Measurements from ENCODE around the gene RABAC1.
A peak's percentile ranks its signal among the peaks of the same experiment; 100 is the strongest.
"Not testable (repeated sequence)": the region's sequence is repeated elsewhere in the genome, so short reads cannot be mapped to it uniquely, and the experiment has no call there.

The RABAC1 gene

GRCh38 chr19:41994994-41995958, 36.2 kb upstream of the RABAC1 start:
- Histone ChIP-seq H3K27me3 (peaks cover 3 to 95% of the 10 kb centered on the region in 2 donors), H3K36me3 (no peaks in the 10 kb centered on the region), H3K9me3 (no peaks in the 10 kb centered on the region), H3K4me3 (no peak overlapping the region), H3K27ac (no peak overlapping the region), H3K4me1 (peaks cover 0 to 31% (median 15%) of the 10 kb centered on the region in 4 donors)
- TF ChIP-seq, protein P1, sequence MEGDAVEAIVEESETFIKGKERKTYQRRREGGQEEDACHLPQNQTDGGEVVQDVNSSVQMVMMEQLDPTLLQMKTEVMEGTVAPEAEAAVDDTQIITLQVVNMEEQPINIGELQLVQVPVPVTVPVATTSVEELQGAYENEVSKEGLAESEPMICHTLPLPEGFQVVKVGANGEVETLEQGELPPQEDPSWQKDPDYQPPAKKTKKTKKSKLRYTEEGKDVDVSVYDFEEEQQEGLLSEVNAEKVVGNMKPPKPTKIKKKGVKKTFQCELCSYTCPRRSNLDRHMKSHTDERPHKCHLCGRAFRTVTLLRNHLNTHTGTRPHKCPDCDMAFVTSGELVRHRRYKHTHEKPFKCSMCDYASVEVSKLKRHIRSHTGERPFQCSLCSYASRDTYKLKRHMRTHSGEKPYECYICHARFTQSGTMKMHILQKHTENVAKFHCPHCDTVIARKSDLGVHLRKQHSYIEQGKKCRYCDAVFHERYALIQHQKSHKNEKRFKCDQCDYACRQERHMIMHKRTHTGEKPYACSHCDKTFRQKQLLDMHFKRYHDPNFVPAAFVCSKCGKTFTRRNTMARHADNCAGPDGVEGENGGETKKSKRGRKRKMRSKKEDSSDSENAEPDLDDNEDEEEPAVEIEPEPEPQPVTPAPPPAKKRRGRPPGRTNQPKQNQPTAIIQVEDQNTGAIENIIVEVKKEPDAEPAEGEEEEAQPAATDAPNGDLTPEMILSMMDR (IDR thresholded peaks at IDR 0.05), result no peak
- intact Hi-C loops (cut with DNase I; ENCODE audit: low total_unique reads), result no loop called here
- DNase-seq, result no peak

- no peak for DNase-seq
- Histone ChIP-seq H3K4me1 (peaks cover 0 to 31% (median 15%) of the 10 kb centered on the region in 4 donors), H3K9me3 (no peaks in the 10 kb centered on the region), H3K36me3 (no peaks in the 10 kb centered on the region), H3K27me3 (peaks cover 3 to 94% of the 10 kb centered on the region in 2 donors), H3K4me3 (no peak overlapping the region), H3K27ac (no peak overlapping the region)
- TF ChIP-seq, protein P1 (IDR thresholded peaks at IDR 0.05), result no peak
- intact Hi-C loops (cut with DNase I; ENCODE audit: low total_unique reads), result no loop called here
Measured at GRCh38 chr19:41994521-41994971, 35.4 kb upstream of the RABAC1 start.

DNA sequence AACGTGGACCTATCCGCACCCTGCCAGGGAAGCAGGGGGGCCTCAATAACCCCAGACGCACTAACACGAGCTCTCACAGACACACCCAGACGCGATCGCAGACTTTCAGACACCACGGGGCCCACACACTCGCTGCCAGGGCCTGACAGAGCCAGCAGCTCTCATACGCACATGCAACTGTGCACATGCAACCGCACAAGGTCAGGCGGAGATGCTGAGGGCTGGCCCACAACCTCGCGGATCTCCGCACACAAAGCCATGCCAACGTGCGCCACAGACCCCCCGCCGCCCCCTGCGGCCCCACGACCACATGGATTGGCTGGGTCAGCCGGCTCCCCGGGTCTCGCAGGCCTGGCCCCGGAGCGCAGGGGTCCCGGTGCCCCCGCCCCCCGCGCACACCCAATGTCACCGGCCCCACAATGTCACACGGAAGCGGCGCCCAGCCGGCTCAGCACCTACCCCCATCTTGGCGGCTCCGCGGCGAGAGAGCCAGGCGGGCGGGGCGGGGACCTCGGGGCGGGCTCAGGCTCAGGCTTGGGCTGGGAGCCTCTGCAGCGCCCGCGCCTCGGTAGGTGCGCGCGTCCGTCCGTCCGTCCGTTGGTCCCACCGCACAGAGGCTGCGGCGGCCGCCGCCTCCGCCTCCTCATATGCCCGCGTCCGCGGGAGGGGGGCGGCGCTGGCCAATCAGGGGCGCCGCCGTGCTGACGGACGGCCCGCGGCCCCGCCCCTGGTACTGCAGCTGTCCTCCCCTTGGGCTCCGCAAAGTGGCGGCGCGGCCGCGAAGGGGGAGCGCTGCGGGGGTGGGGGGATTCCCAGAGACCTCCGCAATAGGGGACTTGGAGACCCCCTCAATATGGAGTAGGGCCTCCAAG, 34.7 kb upstream of the RABAC1 start, which contains the start of gene ATP1A3:
Gene ATP1A3, minus strand, starts transcription at position 619 of the 872 bp plus-strand sequence. Its CDS starts 154 bp downstream, at position 465.
- DNase-seq, result no peak
- no peaks in the 10 kb centered on the region for H3K36me3 ChIP-seq
- no peaks in the 10 kb centered on the region for H3K9me3 ChIP-seq
- TF ChIP-seq, protein P1 (IDR thresholded peaks at IDR 0.05), result no peak
- H3K27me3 ChIP-seq, result peaks cover 3 to 92% of the 10 kb centered on the region in 2 donors
- H3K4me3 ChIP-seq, result peak within 1 kb of the TSS; percentile 19 to 47
- peaks cover 0 to 27% (median 15%) of the 10 kb centered on the region in 4 donors for H3K4me1 ChIP-seq
- intact Hi-C loops (cut with DNase I; ENCODE audit: low total_unique reads), result no loop called here
- H3K27ac ChIP-seq, result no peak within 1 kb of the TSS

DNA sequence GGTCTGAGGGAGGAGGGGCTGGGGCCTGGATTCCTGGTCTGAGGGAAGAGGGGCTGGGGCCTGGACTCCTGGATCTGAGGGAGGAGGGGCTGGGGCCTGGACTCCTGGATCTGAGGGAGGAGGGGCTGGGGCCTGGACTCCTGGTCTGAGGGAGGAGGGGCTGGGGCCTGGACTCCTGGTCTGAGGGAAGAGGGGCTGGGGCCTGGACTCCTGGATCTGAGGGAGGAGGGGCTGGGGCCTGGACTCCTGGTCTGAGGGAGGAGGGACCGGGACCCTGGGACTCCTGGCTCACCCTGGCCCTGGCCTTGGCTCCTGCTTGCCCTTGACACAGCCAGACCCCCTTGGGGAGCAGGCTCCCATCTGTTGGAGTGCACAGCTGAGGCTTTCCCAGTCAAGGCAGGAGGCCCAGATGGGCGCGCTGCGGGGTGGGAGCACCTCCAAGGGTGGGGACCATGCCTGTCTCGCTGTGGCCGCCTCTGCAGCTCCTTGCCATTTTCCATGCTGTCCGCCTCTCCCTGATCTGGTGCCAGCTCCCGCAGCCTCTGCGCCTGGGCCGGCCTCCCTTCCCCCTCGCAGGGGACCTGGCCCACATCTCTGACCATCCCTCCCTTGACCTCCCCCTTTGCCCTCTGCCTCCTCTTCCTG, 32.9 kb upstream of the RABAC1 start:
- H3K27me3 ChIP-seq, result peaks cover 3 to 82% of the 10 kb centered on the region in 2 donors
- DNase-seq; H3K4me3 ChIP-seq; intact Hi-C loops (cut with DNase I; ENCODE audit: low total_unique reads); H3K9me3 ChIP-seq; H3K36me3 ChIP-seq; H3K27ac ChIP-seq: not testable (repeated sequence)
- H3K4me1 ChIP-seq, result peaks cover 0 to 12% (median 10%) of the 10 kb centered on the region in 4 donors

GRCh38 chr19:41991025-41991424, 31.9 kb upstream of the RABAC1 start:
- no peaks in the 10 kb centered on the region for H3K36me3 ChIP-seq
- H3K9me3 ChIP-seq, result no peaks in the 10 kb centered on the region
- intact Hi-C loops (cut with DNase I; ENCODE audit: low total_unique reads), result no loop called here
- DNase-seq, result no peak
- H3K4me1 ChIP-seq, result peaks cover 0 to 11% (median 10%) of the 10 kb centered on the region in 4 donors
- no peak overlapping the region for H3K4me3 ChIP-seq
- peaks cover 3 to 74% of the 10 kb centered on the region in 2 donors for H3K27me3 ChIP-seq
- no peak overlapping the region for H3K27ac ChIP-seq
- TF ChIP-seq, protein P1 (IDR thresholded peaks at IDR 0.05), result no peak

All from tibial artery (tissue), 4 donors.